ENCODE results near the gene MTCH1.
"Not testable (repeated sequence)": the region's sequence is repeated elsewhere in the genome, so short reads cannot be mapped to it uniquely, and the experiment has no call there.

The MTCH1 gene

GRCh38 chr6:36954262-36954931 lies 31.6 kb downstream of the MTCH1 start, which contains the start of gene PI16:
Gene PI16, plus strand, starts transcription at chr6:36954738. Its CDS starts 23 bp downstream, at chr6:36954761.
- no peak for DNase-seq (ENCODE audit: low spot score)

DNA sequence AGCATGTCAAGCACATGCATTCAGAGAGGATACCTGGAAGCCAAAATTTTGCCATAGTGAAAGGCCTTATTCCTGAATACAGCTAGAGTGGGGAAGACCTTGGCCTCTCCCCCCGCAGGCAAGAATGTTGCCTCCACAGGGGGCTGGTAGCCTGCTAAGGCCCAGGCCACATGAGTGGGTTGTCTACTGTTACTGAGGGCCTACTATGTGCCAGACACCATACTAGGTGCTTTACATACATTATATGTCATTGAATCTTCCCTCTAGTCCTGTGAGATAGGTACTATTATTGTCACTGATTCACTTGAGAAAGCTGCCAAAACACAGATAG lies 32.1 kb downstream of the MTCH1 start:
- no peak for DNase-seq (ENCODE audit: low spot score)

GRCh38 chr6:36949636-36950035 lies 36.4 kb downstream of the MTCH1 start:
- DNase-seq (ENCODE audit: low spot score): no peak

GRCh38 chr6:36949076-36949475 lies 36.9 kb downstream of the MTCH1 start:
- DNase-seq (ENCODE audit: low spot score): not testable (repeated sequence)

DNA sequence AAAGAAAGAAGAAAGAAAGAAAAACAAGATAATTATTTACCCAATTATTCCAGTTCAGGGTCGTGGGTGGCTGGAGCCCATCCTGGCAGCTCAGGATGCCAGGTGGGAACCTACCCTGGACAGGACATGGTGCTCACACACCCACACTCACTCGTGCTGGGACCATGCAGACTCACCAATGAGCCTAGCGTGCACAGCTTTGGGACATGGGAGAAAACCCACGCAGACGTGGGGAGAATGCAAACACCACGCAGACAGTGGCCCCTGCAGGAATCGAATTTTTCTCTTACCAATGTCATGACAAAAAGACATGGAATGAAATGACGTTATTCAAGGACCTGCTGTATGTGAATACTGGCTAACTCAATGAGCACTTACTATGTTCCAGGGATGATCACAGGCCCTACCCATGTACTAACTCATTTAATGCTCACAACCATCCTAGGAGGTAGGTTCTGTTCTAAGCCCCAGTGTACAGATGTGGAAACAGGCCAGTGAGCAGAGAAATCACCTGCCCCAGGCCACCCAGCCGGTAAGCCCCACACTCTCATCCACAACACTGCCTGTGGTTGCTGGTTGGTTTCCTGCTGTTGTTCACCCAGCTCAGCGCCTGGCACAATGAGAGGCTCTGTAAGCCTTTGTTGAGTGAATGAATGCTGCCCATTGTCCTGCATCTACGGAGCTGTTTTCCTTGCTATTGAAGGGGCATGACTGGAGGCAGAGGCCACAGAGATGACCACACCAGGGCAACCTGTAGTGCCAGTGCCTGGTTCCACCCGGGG lies 38.2 kb downstream of the MTCH1 start:
- no peak for DNase-seq (ENCODE audit: low spot score)

GRCh38 chr6:36946526-36946925 lies 39.5 kb downstream of the MTCH1 start:
- no peak for DNase-seq (ENCODE audit: low spot score)

DNA sequence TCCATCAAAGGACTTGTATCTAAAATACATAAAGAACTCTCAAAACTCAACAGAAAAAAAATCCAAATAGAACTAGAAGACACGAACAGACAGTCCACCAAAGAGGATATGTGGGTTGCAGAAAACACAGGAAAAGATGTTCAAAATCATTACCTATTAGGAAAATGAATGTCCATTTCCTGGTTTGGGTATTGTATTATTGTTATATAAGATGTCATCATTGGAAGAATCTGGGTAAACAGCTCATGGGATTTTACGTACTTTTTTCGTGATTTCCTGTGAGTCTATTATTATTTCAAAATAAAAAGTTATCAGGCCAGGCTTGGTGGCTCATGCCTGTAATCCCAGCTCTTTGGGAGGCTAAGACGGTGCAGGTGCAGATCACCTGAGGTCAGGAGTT lies 40.7 kb downstream of the MTCH1 start:
- DNase-seq (ENCODE audit: low spot score): no peak

- DNase-seq (ENCODE audit: low spot score): no peak
Measured at GRCh38 chr6:36944650-36945049, 41.3 kb downstream of the MTCH1 start.

- DNase-seq (ENCODE audit: low spot score): not testable (repeated sequence)
Measured at GRCh38 chr6:36942329-36942728, 43.7 kb downstream of the MTCH1 start.

DNA sequence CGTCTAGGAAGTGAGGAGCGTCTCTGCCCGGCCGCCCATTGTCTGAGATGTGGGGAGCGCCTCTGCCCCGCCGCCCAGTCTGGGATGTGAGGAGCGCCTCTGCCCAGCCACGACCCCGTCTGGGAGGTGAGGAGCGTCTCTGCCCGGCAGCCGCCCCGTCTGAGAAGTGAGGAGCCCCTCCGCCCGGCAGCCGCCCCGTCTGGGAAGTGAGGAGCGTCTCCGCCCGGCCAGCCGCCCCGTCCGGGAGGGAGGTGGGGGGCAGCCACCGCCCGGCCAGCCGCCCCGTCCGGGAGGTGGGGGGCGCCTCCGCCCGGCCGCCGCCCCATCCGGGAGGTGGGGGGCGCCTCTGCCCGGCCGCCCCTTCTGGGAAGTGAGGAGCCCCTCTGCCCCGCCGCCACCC lies 44.4 kb downstream of the MTCH1 start:
- not testable (repeated sequence) for DNase-seq (ENCODE audit: low spot score)

DNA sequence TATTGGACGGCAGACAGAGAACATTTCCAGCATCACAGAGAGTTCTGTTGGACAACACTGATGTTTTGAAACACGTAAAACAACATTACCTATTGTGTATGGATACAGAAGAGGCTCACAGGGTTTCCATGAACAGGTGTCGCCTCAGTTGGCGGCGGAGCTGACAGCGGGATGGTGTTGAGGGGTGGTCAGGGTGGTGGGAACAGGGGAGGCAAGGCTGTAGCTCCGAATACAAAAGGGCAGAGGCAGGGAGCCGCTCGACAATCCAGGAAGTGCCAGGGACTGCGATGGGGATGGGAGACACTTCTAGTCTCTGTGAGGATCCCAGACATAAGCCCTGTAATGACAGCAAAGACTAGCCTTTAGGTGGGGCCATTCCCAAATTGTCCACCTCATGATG lies 46.0 kb downstream of the MTCH1 start:
- DNase-seq (ENCODE audit: low spot score): no peak

DNA sequence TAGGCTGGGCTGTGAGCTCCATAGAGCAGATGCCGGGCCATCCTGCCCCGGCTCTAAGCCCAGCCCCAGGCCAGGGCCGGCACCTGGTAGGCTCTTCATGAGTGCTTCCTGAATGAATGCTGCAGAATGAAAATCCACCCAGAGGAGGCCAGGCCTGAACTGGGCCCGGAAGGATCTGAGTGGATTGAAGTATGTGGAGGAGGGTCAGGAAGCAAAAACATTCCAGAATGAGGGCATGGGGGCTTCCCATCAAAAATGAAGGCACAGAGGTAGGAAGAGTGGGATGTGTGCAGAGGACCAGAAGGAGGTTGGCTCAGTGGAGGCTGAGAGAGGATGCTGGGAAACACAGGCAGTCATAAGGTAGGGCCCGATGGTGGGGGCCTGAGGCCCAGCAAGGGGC lies 47.0 kb downstream of the MTCH1 start:
- DNase-seq (ENCODE audit: low spot score): not testable (repeated sequence)

GRCh38 chr6:36938536-36938935 lies 47.5 kb downstream of the MTCH1 start:
- peak; percentile 65 for DNase-seq (ENCODE audit: low spot score)

DNA sequence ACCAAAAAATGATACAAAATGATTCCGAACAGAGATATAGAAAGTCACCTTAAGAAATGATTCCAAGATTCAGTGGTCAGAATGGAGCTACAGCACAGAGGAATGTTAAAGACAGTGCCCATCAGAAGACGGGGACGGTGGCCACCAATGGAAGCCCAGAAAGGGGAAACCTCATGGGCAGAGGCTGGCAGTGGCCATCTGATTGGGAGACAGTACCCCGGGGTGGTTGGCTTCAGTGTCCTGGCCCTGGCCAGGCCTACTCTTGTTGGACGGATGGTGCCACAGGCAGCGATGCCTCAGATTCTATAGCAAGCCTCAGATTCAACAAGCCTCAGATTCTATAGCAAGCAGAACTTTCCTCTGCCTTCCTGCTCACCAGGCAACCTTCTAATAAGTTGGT lies 48.1 kb downstream of the MTCH1 start:
- no peak for DNase-seq (ENCODE audit: low spot score)

DNA sequence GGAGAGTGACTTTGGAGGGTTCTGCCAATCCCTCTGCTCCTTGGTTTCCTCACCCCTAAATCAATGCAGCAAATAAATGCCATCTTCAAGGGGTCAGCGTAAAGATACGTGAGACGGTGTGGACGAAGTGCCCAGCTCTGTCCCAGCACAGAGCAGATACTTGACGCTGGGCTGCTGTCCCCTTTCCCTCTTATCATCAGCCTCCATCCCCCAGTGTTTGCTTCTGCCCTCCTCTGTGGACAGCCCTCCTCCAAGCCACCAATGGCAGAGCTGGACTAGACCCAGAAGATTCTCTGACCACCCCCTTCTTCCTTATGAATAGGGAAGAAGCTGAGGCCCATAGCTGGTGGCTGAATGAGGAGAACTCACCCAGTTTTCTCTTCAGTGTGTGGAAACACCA lies 49.2 kb downstream of the MTCH1 start:
- DNase-seq (ENCODE audit: low spot score): no peak

GRCh38 chr6:36934901-36935300 lies 51.1 kb downstream of the MTCH1 start:
- no peak for DNase-seq (ENCODE audit: low spot score)

DNA sequence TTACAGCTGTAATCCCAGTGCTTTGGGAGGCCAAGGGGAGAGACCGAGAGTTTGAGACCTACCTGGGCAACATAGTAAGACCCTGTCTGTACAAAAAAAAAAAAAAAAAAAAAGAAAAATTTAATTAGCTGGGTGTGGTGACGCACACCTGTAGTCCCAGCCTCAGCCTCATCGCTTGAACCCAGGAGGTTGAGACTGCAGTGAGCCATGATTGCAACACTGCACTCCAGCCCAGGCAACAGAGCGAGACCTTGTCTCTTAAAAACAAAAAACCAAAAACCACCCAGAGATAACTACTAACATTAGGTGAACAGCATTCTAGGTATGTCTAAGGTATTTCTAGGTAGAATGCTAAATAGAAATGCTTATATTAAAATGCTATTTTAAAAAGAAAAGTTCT lies 52.5 kb downstream of the MTCH1 start:
- no peak for DNase-seq (ENCODE audit: low spot score)

DNA sequence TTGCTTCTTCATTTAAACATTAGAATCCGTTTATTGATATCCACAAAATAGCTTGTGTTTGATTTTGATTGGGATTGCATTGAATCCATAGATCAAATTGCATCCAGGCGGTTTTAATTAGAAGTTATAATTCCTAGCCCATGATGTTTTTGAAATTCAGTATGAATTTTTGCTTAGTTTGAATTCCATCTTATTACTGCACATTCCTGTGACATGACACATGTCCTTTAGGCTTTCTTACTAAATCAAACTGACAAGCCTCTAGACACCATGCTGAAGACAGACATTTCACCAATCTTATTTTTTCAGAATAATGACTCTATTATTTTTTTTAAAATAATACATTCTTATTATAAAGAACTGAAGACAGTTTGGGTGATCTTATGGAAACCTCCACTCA lies 52.9 kb downstream of the MTCH1 start:
- no peak for DNase-seq (ENCODE audit: low spot score)

GRCh38 chr6:36930483-36930882 lies 55.5 kb downstream of the MTCH1 start:
- no peak for DNase-seq (ENCODE audit: low spot score)

DNA sequence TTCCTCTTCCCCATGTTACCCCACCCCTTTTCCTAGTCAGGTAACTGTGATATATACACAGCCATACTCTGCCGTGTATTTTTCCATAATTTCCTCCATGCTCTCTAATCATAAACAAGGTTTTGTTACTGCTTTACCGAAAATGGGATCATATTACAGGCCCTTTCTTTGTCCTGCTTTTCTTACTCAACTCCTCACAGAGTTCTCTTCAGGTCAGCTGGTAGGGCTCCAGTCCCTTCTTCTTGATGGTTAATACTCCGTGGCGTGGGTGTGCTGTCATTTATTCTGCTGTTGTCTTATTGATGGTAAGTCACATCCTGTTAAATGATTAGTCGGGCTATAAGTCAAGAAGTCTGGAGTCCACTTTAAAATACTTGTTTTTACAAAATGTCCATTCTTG lies 56.4 kb downstream of the MTCH1 start:
- peak; percentile 38 for DNase-seq (ENCODE audit: low spot score)

DNA sequence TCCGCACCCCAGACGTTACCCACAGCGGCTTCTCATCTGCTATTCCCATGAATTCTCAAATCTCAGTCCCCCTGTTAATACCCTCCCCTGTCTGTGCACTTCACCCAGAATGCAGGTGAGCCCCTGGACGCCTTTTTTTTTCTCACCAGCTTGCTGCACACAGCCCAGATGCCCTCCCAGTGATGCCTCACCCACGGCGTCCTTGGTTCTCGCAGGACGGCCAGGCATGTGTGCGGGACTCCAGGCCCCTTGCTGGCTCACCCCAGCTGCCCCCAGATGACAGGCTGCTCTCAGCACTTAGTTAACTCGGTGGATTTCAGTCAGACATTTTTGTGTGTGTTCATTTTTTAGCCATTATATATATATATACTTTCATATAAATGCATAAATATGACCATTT lies 56.8 kb downstream of the MTCH1 start:
- DNase-seq (ENCODE audit: low spot score): no peak

- no peak for DNase-seq (ENCODE audit: low spot score)
Measured at GRCh38 chr6:36928547-36928918, 57.5 kb downstream of the MTCH1 start.

GRCh38 chr6:36927691-36928546 lies 58.1 kb downstream of the MTCH1 start:
- DNase-seq (ENCODE audit: low spot score): peak; percentile 54

Data from AG08395 (cell line).